HEK293 (cell line): ENCODE measurements around the gene FLCN.

Experiments used
- MZF1 ChIP-seq: fragments of 450-650 bp; formaldehyde crosslinking; IDR thresholded peaks from 2 replicates; pipeline ENCODE4 v1.5.1; 2017; ENCODE audit warnings: missing biosample characterization, missing genetic modification characterization, borderline replicate concordance
- ZNF114 ChIP-seq: fragments of 450-650 bp; formaldehyde crosslinking; IDR thresholded peaks from 2 replicates; pipeline ENCODE4 v1.5.0; 2017; ENCODE audit warnings: missing biosample characterization, missing genetic modification characterization
- ZNF274 ChIP-seq, 2 experiments: fragments of 200-500 bp in 1 of 2; fragments of 450-650 bp in 1 of 2; sonication (Bioruptor generic) in 1 of 2; formaldehyde crosslinking in 1 of 2; IDR thresholded peaks; 2 replicates each; pipeline versions ENCODE4 v1.5.1 to v1.6.1; 2014 to 2016; ENCODE audit warnings: borderline replicate concordance in 1 of 2, inconsistent platforms in 1 of 2, low read length in 1 of 2, missing biosample characterization in 1 of 2, missing genetic modification characterization in 1 of 2
- ZNF549 ChIP-seq: fragments of 450-650 bp; IDR thresholded peaks from 2 replicates; pipeline ENCODE4 v1.5.1; 2018; ENCODE audit warnings: missing biosample characterization, missing genetic modification characterization, mild to moderate bottlenecking, inconsistent platforms, moderate library complexity
- ZNF560 ChIP-seq: fragments of 450-650 bp; formaldehyde crosslinking; IDR thresholded peaks from 2 replicates; pipeline ENCODE4 v1.5.1; 2017; ENCODE audit warnings: missing biosample characterization, missing genetic modification characterization, borderline replicate concordance
- ZNF747 ChIP-seq: fragments of 450-650 bp; formaldehyde crosslinking; IDR thresholded peaks from 2 replicates; pipeline ENCODE4 v1.5.1; 2016; ENCODE audit warnings: missing biosample characterization, missing genetic modification characterization
- TF ChIP-seq, protein P1 (sequence below): fragments of 450-650 bp; formaldehyde crosslinking; IDR thresholded peaks from 2 replicates; pipeline ENCODE4 v1.5.1; 2016; ENCODE audit warnings: missing biosample characterization, missing genetic modification characterization

DNA sequence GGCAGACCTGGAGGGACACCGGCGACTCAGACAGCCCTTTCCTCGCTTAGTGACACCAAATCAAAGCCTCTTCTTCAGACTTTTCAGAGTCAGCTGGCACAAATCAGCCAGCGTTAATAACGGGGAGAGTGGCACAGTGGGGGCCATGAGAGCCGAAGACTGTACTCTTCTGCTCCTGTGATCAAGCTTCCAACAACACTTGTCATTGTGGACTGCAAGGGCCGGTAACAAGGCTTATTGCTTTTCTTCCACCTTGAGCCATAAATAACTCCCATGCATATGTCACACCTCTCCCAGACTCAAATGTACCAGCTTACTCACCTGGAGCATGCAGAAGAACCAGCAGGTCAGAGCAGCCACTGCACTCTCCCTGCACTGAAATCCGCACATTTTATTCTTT, 12.8 kb downstream of the FLCN start:
- TF ChIP-seq ZNF549 (tag by site-specific recombination): no peak
- TF ChIP-seq ZNF747 (tag by site-specific recombination): no peak
- no peak for TF ChIP-seq ZNF114 (tag by site-specific recombination)
- no peak for TF ChIP-seq ZNF274 (IDR thresholded peaks at IDR 0.05; ENCODE audit: low read length)
- no peak for TF ChIP-seq ZNF274 (tag by site-specific recombination; IDR thresholded peaks at IDR 0.05; ENCODE audit: borderline replicate concordance)
- TF ChIP-seq MZF1 (tag by site-specific recombination): no peak
- TF ChIP-seq, protein P1, sequence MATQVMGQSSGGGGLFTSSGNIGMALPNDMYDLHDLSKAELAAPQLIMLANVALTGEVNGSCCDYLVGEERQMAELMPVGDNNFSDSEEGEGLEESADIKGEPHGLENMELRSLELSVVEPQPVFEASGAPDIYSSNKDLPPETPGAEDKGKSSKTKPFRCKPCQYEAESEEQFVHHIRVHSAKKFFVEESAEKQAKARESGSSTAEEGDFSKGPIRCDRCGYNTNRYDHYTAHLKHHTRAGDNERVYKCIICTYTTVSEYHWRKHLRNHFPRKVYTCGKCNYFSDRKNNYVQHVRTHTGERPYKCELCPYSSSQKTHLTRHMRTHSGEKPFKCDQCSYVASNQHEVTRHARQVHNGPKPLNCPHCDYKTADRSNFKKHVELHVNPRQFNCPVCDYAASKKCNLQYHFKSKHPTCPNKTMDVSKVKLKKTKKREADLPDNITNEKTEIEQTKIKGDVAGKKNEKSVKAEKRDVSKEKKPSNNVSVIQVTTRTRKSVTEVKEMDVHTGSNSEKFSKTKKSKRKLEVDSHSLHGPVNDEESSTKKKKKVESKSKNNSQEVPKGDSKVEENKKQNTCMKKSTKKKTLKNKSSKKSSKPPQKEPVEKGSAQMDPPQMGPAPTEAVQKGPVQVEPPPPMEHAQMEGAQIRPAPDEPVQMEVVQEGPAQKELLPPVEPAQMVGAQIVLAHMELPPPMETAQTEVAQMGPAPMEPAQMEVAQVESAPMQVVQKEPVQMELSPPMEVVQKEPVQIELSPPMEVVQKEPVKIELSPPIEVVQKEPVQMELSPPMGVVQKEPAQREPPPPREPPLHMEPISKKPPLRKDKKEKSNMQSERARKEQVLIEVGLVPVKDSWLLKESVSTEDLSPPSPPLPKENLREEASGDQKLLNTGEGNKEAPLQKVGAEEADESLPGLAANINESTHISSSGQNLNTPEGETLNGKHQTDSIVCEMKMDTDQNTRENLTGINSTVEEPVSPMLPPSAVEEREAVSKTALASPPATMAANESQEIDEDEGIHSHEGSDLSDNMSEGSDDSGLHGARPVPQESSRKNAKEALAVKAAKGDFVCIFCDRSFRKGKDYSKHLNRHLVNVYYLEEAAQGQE: no peak
- TF ChIP-seq ZNF560 (tag by site-specific recombination): no peak
